ENCODE measurements around the gene FAM13A. TPM values are rescaled to one million over a fixed set of nuclear protein-coding genes. Genes with fewer than 3 reads are reported as not detected.

The FAM13A gene
- total RNA-seq, 4 donors from 2014 or later: 17.7 to 80.3 (median 46.2) TPM

- no peaks in the 10 kb centered on the region for H3K9me3 ChIP-seq
- intact Hi-C loops (cut with DNase I; ENCODE audit: low total_unique reads): no loop called here
- H3K27me3 ChIP-seq: no peaks in the 10 kb centered on the region
- H3K36me3 ChIP-seq: no peaks in the 10 kb centered on the region
- no peak for TF ChIP-seq POLR2A (IDR thresholded peaks at IDR 0.05)
- no peak for TF ChIP-seq CTCF (IDR thresholded peaks at IDR 0.05)
- DNase-seq: no peak
- no peaks in the 10 kb centered on the region for H3K4me1 ChIP-seq
- H3K27ac ChIP-seq: peak overlapping the region in 1 of 2 donors; percentile 19
- H3K4me3 ChIP-seq: no peak overlapping the region
These were observed 247.3 kb downstream of the FAM13A start for GRCh38 chr4:88809576-88810219.

GRCh38 chr4:88809101-88809500 is 247.9 kb downstream of the FAM13A start:
- Histone ChIP-seq H3K27ac (no peak overlapping the region), H3K4me3 (no peak overlapping the region), H3K9me3 (no peaks in the 10 kb centered on the region), H3K27me3 (no peaks in the 10 kb centered on the region), H3K36me3 (no peaks in the 10 kb centered on the region), H3K4me1 (no peaks in the 10 kb centered on the region)
- no peak for TF ChIP-seq POLR2A (IDR thresholded peaks at IDR 0.05)
- no peak for TF ChIP-seq CTCF (IDR thresholded peaks at IDR 0.05)
- DNase-seq: no peak
- intact Hi-C loops (cut with DNase I; ENCODE audit: low total_unique reads): no loop called here

- Histone ChIP-seq H3K4me3 (no peak overlapping the region), H3K4me1 (no peaks in the 10 kb centered on the region), H3K36me3 (no peaks in the 10 kb centered on the region), H3K27ac (no peak overlapping the region), H3K27me3 (no peaks in the 10 kb centered on the region), H3K9me3 (no peaks in the 10 kb centered on the region)
- DNase-seq: no peak
- intact Hi-C loops (cut with DNase I; ENCODE audit: low total_unique reads): no loop called here
- TF ChIP-seq POLR2A (IDR thresholded peaks at IDR 0.05) (no peak), CTCF (IDR thresholded peaks at IDR 0.05) (no peak)
These were observed 249.5 kb downstream of the FAM13A start for GRCh38 chr4:88807499-88807898.

GRCh38 chr4:88804234-88804633 is 252.8 kb downstream of the FAM13A start:
- Histone ChIP-seq H3K4me1 (no peaks in the 10 kb centered on the region), H3K9me3 (no peaks in the 10 kb centered on the region), H3K36me3 (no peaks in the 10 kb centered on the region), H3K4me3 (no peak overlapping the region), H3K27me3 (no peaks in the 10 kb centered on the region), H3K27ac (peak overlapping the region; percentile 48 to 65)
- no peak for TF ChIP-seq POLR2A (IDR thresholded peaks at IDR 0.05)
- no peak for TF ChIP-seq CTCF (IDR thresholded peaks at IDR 0.05)
- DNase-seq: no peak
- intact Hi-C loops (cut with DNase I; ENCODE audit: low total_unique reads): no loop called here

GRCh38 chr4:88803600-88804096 is 253.3 kb downstream of the FAM13A start:
- Histone ChIP-seq H3K4me1 (no peaks in the 10 kb centered on the region), H3K27me3 (no peaks in the 10 kb centered on the region), H3K36me3 (no peaks in the 10 kb centered on the region), H3K9me3 (no peaks in the 10 kb centered on the region), H3K4me3 (no peak overlapping the region), H3K27ac (peak overlapping the region; percentile 48 to 65)
- DNase-seq: peak in 1 of 2 donors; percentile 60
- intact Hi-C loops (cut with DNase I; ENCODE audit: low total_unique reads): no loop called here
- TF ChIP-seq CTCF (IDR thresholded peaks at IDR 0.05) (no peak), POLR2A (IDR thresholded peaks at IDR 0.05) (no peak)

All from uterus (tissue), 4 donors.